Measurements from ENCODE around the gene BACH2.

- no peak for TF ChIP-seq CTCF (IDR thresholded peaks at IDR 0.05; ENCODE audit: insufficient read depth, low read length, poor library complexity, severe bottlenecking)
- no peak for TF ChIP-seq EZH2phosphoT487 (conservative IDR thresholded peaks at IDR 0.05; ENCODE audit: low read length)
These were observed 297.5 kb downstream of the BACH2 start for GRCh38 chr6:89999154-89999553.
